ENCODE measurements around the gene FSTL5.

Gene FSTL5

DNA sequence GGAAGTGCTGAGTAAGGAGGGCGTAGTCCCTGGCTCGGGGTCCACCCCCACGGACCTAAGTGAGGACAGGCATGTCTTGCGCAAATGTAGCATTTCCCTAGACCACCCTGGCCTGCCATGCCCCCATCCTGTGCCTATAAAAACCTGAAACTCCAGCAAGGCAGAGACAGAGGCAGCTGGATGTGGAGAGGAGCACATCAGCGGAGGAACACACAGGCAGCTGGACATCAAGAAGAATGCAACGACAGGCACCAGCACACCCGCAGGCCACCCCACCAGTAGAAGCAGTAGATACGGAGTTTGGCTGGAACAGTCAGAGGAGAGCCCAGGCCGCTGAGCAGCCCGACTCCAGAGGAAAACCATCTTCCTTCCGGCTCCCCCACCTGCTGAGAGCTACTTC, 345.9 kb downstream of the FSTL5 start:
- Histone ChIP-seq H3K4me3 (ENCODE audit: insufficient read depth, low read length, poor library complexity, severe bottlenecking) (no peak overlapping the region), H3K9me2 (replicated peaks; ENCODE audit: insufficient read depth, low read length) (no peaks in the 10 kb centered on the region), H2AFZ (ENCODE audit: low read depth, low read length, severe bottlenecking) (no peak overlapping the region), H3K4me2 (ENCODE audit: low read depth, low read length, poor library complexity, severe bottlenecking) (no peak overlapping the region), H3K9me3 (ENCODE audit: insufficient read depth, low read length) (no peaks in the 10 kb centered on the region), H3K27ac (ENCODE audit: low read depth, low read length) (no peak overlapping the region), H3K9ac (ENCODE audit: low read length) (no peak overlapping the region), H3K27me3 (ENCODE audit: low read length) (no peaks in the 10 kb centered on the region), H3F3A (ENCODE audit: insufficient read depth) (no peaks in the 10 kb centered on the region), H3K36me3 (ENCODE audit: low read length) (no peaks in the 10 kb centered on the region), H4K20me1 (ENCODE audit: low read depth, low read length) (no peaks in the 10 kb centered on the region), H3K79me2 (ENCODE audit: insufficient read depth, low read length) (no peaks in the 10 kb centered on the region)
- no peak for TF ChIP-seq EZH2phosphoT487 (conservative IDR thresholded peaks at IDR 0.05; ENCODE audit: low read length)
- TF ChIP-seq, protein P1, sequence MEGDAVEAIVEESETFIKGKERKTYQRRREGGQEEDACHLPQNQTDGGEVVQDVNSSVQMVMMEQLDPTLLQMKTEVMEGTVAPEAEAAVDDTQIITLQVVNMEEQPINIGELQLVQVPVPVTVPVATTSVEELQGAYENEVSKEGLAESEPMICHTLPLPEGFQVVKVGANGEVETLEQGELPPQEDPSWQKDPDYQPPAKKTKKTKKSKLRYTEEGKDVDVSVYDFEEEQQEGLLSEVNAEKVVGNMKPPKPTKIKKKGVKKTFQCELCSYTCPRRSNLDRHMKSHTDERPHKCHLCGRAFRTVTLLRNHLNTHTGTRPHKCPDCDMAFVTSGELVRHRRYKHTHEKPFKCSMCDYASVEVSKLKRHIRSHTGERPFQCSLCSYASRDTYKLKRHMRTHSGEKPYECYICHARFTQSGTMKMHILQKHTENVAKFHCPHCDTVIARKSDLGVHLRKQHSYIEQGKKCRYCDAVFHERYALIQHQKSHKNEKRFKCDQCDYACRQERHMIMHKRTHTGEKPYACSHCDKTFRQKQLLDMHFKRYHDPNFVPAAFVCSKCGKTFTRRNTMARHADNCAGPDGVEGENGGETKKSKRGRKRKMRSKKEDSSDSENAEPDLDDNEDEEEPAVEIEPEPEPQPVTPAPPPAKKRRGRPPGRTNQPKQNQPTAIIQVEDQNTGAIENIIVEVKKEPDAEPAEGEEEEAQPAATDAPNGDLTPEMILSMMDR (IDR thresholded peaks at IDR 0.05; ENCODE audit: insufficient read depth, low read length, poor library complexity, severe bottlenecking), result no peak

DNA sequence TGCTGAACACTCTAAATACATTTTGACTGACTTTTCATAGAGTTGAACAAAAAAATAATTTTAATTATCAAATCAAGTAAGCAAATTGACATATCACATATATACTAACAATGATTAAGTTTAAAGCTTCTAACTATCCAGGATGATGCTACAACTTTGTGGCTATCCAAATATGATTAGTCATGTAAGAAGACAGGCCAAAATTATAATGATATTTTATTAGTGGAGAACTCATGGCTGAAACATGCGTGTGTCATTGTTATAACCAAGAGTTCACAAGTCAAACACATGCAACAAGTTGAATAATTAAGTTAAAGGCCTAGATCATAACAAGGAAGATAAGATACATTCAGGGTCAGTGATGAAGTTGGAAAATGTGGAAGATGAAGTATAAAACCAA, 346.8 kb downstream of the FSTL5 start:
- TF ChIP-seq, protein P1 (IDR thresholded peaks at IDR 0.05; ENCODE audit: insufficient read depth, low read length, poor library complexity, severe bottlenecking), result no peak
- no peak overlapping the region for H3K9ac ChIP-seq (ENCODE audit: low read length)
- no peak overlapping the region for H2AFZ ChIP-seq (ENCODE audit: low read depth, low read length, severe bottlenecking)
- no peaks in the 10 kb centered on the region for H3K36me3 ChIP-seq (ENCODE audit: low read length)
- no peak overlapping the region for H3K4me3 ChIP-seq (ENCODE audit: insufficient read depth, low read length, poor library complexity, severe bottlenecking)
- H3K9me2 ChIP-seq (replicated peaks; ENCODE audit: insufficient read depth, low read length), result no peaks in the 10 kb centered on the region
- no peaks in the 10 kb centered on the region for H3K9me3 ChIP-seq (ENCODE audit: insufficient read depth, low read length)
- H3K27me3 ChIP-seq (ENCODE audit: low read length), result no peaks in the 10 kb centered on the region
- H3K4me2 ChIP-seq (ENCODE audit: low read depth, low read length, poor library complexity, severe bottlenecking), result no peak overlapping the region
- H4K20me1 ChIP-seq (ENCODE audit: low read depth, low read length), result no peaks in the 10 kb centered on the region
- H3K79me2 ChIP-seq (ENCODE audit: insufficient read depth, low read length), result no peaks in the 10 kb centered on the region
- H3K27ac ChIP-seq (ENCODE audit: low read depth, low read length), result no peak overlapping the region
- no peaks in the 10 kb centered on the region for H3F3A ChIP-seq (ENCODE audit: insufficient read depth)

DNA sequence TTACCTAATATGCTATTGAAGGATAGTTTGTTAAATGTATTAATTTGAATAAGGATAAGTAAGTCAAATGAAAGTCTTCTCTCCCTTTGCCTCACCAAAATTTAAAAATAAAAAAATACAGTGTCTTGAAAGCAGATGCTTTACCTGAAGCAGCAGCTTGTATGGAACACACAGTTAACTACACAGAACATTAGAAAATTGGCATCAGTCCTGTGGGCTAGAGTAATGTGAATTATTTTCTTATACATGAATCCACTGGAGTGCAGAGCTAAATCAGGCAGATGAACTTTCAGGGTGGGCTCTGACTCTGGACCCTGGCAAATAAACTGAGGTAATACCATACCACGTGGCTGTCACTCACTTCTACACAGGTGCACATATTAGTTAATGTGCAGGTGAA, 348.0 kb downstream of the FSTL5 start:
- H3F3A ChIP-seq (ENCODE audit: insufficient read depth), result no peaks in the 10 kb centered on the region
- no peaks in the 10 kb centered on the region for H3K36me3 ChIP-seq (ENCODE audit: low read length)
- H2AFZ ChIP-seq (ENCODE audit: low read depth, low read length, severe bottlenecking), result no peak overlapping the region
- no peak overlapping the region for H3K4me2 ChIP-seq (ENCODE audit: low read depth, low read length, poor library complexity, severe bottlenecking)
- H3K27me3 ChIP-seq (ENCODE audit: low read length), result no peaks in the 10 kb centered on the region
- H3K9me2 ChIP-seq (replicated peaks; ENCODE audit: insufficient read depth, low read length), result no peaks in the 10 kb centered on the region
- H4K20me1 ChIP-seq (ENCODE audit: low read depth, low read length), result no peaks in the 10 kb centered on the region
- H3K9me3 ChIP-seq (ENCODE audit: insufficient read depth, low read length), result no peaks in the 10 kb centered on the region
- TF ChIP-seq, protein P1 (IDR thresholded peaks at IDR 0.05; ENCODE audit: insufficient read depth, low read length, poor library complexity, severe bottlenecking), result no peak
- TF ChIP-seq EZH2phosphoT487 (conservative IDR thresholded peaks at IDR 0.05; ENCODE audit: low read length), result no peak
- no peaks in the 10 kb centered on the region for H3K79me2 ChIP-seq (ENCODE audit: insufficient read depth, low read length)
- no peak overlapping the region for H3K27ac ChIP-seq (ENCODE audit: low read depth, low read length)
- no peak overlapping the region for H3K9ac ChIP-seq (ENCODE audit: low read length)
- no peak overlapping the region for H3K4me3 ChIP-seq (ENCODE audit: insufficient read depth, low read length, poor library complexity, severe bottlenecking)

DNA sequence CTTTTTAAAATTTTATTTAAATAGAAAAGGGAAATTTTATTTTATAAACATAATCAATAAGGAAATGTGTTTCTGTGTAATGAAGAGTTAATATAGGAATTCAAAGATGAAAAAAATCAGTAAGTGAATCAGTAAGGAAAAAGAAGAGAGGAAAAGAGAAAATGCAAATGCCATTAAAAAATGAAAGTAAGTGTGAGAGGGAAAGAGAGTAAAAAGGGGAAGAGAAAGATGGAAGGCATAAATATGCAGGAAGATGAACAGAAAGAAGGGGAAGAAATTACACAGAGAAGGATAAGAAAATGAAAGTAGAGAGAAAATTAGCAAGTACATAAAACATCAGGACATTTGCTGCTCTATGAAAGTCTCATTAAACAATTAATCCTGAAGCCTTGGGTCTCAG, 349.9 kb downstream of the FSTL5 start:
- no peak for TF ChIP-seq EZH2phosphoT487 (conservative IDR thresholded peaks at IDR 0.05; ENCODE audit: low read length)
- TF ChIP-seq, protein P1 (IDR thresholded peaks at IDR 0.05; ENCODE audit: insufficient read depth, low read length, poor library complexity, severe bottlenecking), result no peak
- H2AFZ ChIP-seq (ENCODE audit: low read depth, low read length, severe bottlenecking), result no peak overlapping the region
- H3K27me3 ChIP-seq (ENCODE audit: low read length), result no peaks in the 10 kb centered on the region

More for the DNA sequence above, 349.9 kb downstream of the FSTL5 start:
- Histone ChIP-seq H3K4me3 (ENCODE audit: insufficient read depth, low read length, poor library complexity, severe bottlenecking) (no peak overlapping the region), H3K9me3 (ENCODE audit: insufficient read depth, low read length) (no peaks in the 10 kb centered on the region), H3K9ac (ENCODE audit: low read length) (no peak overlapping the region), H3K4me2 (ENCODE audit: low read depth, low read length, poor library complexity, severe bottlenecking) (no peak overlapping the region), H3K36me3 (ENCODE audit: low read length) (no peaks in the 10 kb centered on the region), H3K27ac (ENCODE audit: low read depth, low read length) (no peak overlapping the region), H3F3A (ENCODE audit: insufficient read depth) (no peaks in the 10 kb centered on the region), H3K9me2 (replicated peaks; ENCODE audit: insufficient read depth, low read length) (no peaks in the 10 kb centered on the region), H4K20me1 (ENCODE audit: low read depth, low read length) (no peaks in the 10 kb centered on the region), H3K79me2 (ENCODE audit: insufficient read depth, low read length) (no peaks in the 10 kb centered on the region)

Measured in SU-DHL-6 (cell line).